OCI-M2 (cell line): ENCODE measurements around the gene PTBP1.
"Not testable (repeated sequence)": the region's sequence is repeated elsewhere in the genome, so short reads cannot be mapped to it uniquely, and the experiment has no call there.

Experiments used
- DNase-seq: peaks from one replicate; lab custom pipeline; 2025; ENCODE audit not compliant: unreplicated experiment; lab: John Stamatoyannopoulos, UW

PTBP1 gene

DNA sequence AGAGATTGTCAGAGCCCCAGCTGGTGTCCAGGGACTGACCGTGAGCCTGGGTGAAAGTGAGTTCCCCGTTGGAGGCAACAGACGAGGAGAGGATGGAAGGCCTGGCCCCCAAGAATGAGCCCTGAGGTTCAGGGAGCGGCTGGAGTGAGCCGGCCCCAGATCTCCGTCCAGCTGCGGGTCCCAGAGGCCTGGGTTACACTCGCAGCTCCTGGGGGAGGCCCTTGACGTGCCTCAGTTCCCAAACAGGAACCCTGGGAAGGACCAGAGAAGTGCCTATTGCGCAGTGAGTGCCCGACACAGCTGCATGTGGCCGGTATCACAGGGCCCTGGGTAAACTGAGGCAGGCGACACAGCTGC is 53.7 kb downstream of the PTBP1 start:
- DNase-seq: no peak

DNA sequence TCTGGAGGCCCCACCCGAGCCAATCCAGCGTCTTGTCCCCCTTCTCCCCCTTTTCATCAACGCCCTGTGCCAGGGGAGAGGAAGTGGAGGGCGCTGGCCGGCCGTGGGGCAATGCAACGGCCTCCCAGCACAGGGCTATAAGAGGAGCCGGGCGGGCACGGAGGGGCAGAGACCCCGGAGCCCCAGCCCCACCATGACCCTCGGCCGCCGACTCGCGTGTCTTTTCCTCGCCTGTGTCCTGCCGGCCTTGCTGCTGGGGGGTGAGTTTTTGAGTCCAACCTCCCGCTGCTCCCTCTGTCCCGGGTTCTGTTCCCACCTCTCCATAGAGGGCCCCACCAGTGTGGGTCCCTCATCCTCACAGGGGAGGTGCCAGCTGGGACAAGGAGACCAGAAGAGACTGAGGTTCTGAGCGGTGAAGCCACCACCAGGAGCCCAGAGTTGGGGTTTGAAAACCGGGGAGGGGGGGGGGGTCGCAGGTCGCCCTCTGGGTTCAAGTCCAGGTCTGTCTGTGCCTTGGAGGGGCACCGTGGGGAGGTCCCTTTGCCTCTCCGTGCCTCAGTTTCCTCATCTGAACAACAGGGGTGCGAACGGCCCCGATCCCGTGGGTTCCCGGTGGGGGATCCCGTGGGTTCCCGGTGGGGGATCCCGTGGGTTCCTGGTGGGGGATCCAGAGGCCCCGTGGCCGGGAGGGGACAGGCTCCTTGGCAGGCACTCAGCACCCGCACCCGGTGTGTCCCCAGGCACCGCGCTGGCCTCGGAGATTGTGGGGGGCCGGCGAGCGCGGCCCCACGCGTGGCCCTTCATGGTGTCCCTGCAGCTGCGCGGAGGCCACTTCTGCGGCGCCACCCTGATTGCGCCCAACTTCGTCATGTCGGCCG is 55.1 kb downstream of the PTBP1 start, which contains the start of gene ELANE:
ELANE (plus strand) TSS at position 168 of the 878 bp plus-strand sequence; CDS start at position 194, 26 bp downstream.
- DNase-seq: no peak

DNA sequence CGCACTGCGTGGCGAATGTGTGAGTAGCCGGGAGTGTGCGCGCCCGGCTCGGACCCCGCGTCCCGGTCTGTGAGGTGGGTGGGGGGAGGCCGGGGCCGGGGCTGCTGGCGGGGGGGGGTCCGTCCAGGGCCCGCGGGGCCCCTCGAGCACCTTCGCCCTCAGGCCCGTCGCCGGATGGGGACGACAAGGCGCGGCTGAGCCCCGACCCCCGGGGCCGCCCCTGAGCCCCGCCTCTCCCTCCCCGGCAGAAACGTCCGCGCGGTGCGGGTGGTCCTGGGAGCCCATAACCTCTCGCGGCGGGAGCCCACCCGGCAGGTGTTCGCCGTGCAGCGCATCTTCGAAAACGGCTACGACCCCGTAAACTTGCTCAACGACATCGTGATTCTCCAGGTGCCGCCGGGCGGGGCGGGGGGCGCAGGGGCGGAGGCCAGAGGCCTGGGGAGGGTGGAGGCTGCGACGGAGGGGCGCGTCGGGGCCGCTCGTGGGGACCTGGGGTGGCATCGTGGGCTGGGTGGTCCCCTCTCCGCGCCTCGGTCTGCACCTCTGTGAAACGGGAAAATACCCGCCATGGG is 55.8 kb downstream of the PTBP1 start:
- no peak for DNase-seq

- not testable (repeated sequence) for DNase-seq
These were observed 56.5 kb downstream of the PTBP1 start for GRCh38 chr19:853614-854220.

- no peak for DNase-seq
These were observed 57.3 kb downstream of the PTBP1 start for GRCh38 chr19:854549-854948.

- DNase-seq: no peak
These were observed 57.9 kb downstream of the PTBP1 start for GRCh38 chr19:855142-855541.

DNA sequence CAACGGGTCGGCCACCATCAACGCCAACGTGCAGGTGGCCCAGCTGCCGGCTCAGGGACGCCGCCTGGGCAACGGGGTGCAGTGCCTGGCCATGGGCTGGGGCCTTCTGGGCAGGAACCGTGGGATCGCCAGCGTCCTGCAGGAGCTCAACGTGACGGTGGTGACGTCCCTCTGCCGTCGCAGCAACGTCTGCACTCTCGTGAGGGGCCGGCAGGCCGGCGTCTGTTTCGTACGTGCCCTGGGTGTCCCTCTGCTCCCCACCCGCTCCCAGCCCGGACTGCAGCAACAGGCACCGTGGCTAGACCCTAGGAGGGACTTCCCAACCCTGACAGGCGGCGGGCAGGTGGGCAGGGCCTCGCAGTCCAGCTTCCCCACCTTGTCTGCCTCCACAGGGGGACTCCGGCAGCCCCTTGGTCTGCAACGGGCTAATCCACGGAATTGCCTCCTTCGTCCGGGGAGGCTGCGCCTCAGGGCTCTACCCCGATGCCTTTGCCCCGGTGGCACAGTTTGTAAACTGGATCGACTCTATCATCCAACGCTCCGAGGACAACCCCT is 58.4 kb downstream of the PTBP1 start:
- DNase-seq: no peak

- no peak for DNase-seq
These were observed 61.0 kb downstream of the PTBP1 start for GRCh38 chr19:858284-858683.

DNA sequence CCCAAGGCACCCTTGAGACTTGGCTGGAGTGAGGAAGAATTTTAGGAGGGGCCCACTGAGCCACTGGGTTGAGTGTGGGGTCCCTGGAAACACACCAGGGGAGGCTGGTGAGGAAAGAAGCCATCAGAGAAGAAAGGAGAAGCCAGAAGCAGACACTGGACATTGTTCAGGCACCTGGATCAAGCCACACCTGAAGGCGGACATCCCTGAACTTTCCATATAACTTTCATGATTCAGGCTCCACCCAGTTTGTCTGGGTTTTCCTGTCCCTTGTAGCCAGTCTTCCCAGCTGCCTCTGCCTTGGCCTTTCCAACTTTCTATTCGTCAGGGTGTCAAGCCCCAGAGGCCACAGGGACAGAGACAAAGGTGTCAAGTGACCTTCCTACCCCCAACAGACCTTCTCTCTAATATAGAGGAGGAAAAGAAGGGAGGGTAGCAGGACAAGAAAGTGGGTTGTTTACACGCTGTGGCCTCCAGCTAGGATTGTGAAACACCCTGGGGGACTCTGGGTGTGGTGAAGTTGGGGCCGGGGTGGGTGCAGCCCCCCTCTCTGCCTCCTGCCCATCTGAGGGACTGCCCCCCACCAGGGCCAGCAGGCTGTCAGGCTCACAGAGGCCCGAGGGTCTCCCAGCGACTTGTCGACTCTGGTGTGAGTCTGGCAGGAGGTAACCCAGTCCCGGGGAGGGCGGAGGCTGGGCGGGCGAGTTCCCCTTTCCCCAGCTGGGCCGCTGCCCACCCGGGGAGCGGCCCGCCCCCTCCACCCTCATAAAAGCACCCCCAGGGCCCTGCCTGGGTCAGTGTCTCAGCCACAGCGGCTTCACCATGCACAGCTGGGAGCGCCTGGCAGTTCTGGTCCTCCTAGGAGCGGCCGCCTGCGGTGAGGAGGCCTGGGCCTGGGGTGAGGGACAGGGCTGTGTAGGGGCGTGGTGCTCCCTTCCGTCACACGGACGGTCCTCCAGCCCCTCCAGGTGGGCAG is 61.9 kb downstream of the PTBP1 start, which contains the start of gene CFD:
CFD (plus strand) TSS at position 797 of the 976 bp plus-strand sequence; CDS start at position 823, 26 bp downstream.
- DNase-seq: no peak

DNA sequence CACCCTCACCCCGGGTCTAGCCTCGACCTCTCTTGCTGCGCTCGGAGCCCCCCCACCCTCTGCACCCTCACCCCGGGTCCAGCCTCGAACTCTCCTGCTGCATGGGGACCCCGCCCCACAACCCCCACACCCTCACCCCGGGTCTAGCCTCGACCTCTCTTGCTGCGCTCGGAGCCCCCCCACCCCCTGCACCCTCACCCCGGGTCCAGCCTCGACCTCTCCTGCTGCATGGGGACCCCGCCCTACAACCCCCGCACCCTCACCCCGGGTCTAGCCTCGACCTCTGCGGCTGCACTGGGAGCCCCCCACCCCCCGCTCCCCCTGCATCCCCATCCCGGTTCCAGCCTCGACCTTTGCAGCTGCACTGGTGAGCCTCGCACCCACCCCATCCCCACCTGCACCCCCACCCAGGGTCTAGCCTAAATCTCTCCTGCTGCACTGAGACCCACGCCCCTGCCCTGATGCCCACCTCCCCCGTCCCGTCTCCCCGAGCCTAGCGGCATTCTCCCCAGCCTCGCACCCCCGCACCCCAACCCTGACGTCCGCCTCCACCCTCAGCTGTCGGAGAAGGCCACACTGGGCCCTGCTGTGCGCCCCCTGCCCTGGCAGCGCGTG is 64.0 kb downstream of the PTBP1 start:
- no peak for DNase-seq
